H54 (cell line): ENCODE results near the gene TNK2.
"Not testable (repeated sequence)": the region's sequence is repeated elsewhere in the genome, so short reads cannot be mapped to it uniquely, and the experiment has no call there.

Source experiments
- DNase-seq: peaks from one replicate; pipeline ENCODE4 v3.0.0; 2011; ENCODE audit warnings: low spot score, mixed read lengths; ENCODE audit not compliant: insufficient read length
- FAIRE-seq: peaks from 3 replicates; lab custom pipeline; 2011; peaks lifted over from hg19 to GRCh38; lab: Jason Lieb, UNC
- POLR2A ChIP-seq: IDR thresholded peaks from 2 replicates; pipeline ENCODE4 v1.6.1; 2011; ENCODE audit warnings: low read depth, mild to moderate bottlenecking, low read length

TNK2 gene

DNA sequence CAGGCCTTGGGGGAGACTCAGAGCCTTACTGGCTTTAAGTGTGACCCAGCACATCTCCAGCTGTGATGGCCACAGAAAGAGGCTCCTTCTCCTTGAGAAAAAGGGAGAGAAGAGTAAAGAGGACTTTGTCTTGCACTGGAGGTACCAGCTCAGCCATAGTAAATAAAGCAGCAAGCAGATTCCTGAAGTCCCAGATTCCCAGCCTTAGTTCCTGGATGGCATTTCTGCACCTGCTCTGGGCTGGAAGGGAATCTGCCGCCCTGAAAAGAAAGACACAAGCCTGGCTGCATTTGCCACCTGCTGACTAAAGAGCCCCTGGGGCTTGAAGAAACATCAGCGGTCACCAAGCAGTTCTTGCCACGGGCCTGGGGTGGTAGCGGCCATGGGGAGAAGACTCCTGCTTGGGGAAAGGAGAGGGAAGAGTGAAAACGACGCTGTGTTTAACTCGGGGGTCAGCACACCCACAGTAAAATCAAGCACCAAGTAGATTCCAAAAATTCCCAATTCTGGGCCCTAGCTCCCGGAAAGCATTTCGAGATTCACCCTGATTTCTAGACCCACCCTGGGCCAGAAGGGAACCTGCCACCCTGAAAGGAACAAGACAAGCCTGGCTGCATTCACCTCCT lies 24.2 kb upstream of the TNK2 start:
- no peak for FAIRE-seq
- DNase-seq = no peak
- no peak for TF ChIP-seq POLR2A

DNA sequence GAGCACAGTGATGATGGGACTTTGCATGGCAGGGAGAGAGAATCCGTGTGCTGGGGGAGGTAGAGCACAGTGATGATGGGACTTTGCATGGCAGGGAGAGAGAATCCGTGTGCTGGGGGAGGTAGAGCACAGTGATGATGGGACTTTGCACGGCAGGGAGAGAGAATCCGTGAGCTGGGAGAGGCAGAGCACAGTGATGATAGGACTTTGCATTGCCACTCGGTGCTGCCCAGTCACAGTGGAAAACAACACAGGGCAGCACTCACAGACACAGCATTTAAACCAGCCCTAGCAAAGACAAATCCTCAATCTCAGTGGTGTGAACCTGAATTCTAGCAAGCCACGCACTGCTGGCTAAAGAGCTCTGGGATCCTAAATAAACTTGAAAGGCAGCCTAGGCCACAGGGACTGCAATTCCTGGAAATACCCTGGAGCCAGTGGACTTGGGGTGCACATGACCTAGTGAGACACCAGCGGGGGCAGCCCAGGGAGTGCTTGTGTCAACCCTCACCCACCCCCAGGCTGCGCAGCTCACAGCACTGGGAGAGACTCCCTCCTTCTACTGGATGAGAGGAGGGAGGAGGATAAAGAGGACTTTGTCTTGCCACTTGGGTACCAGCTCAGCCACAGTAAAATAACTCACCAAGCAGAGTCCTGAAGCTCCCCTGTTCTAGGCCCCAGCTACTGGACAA lies 23.4 kb upstream of the TNK2 start:
- FAIRE-seq (no peak), DNase-seq (no peak)
- no peak for TF ChIP-seq POLR2A

DNA sequence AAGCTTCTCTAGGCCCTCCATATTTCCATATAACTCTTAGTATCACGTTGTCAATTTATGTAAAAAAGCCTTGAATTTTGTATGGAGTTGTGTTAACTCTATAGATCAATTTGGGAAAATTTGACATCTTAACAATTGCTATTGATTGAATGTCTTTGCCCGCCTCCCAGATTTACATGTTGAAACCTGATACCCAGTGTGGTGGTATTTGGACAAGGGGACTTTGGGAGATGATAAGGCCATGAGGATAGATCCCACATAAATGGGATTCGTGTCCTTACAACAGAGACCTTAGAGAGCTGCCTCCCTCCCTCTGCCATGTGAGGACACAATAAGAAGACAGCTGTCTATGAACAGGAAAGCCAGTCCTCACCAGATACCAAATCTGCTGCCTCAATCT lies 21.1 kb upstream of the TNK2 start:
- no peak for FAIRE-seq

DNA sequence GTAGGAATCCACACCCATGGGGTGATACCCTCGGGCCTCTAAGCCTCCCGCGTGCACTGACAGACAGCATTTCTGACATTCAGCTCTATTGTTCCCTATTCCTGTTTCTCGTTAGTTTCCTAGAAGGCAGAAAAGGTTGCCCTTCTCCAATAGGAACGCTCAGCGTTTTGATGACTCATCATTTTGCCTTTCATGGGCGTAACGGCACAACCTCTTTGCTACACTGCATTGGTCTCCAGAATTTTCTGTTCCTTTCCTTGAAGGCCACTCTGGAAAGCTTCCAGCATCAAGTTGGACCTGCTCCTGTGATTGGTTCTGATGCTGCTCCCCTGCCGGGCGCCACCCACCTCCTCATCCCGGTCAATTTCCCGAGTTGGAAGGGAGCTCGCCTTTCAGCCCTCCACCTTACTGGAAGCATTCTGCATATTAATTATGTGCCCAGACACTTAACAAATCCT lies 13.0 kb upstream of the TNK2 start:
- TF ChIP-seq POLR2A = no peak
- FAIRE-seq = peak; percentile 27

More for the DNA sequence above, 21.1 kb upstream of the TNK2 start:
- TF ChIP-seq POLR2A = no peak
- no peak for DNase-seq

DNA sequence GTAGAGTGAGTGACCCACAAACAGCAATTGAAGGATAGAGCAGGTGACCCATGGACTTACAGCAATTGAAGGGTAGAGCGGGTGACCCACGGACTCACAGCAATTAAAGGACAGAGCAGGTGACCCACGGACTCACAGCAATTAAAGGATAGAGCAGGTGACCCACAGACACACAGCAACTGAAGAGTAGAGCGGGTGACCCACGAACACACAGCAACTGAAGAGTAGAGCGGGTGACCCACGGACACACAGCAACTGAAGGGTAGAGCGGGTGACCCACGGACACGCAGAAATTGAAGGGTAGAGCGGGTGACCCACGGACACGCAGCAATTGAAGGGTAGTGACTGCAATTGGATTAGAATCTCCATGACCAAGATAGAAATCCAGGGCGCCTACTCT lies 9.8 kb upstream of the TNK2 start:
- TF ChIP-seq POLR2A = no peak
- DNase-seq = no peak
- no peak for FAIRE-seq

More for the DNA sequence above, 13.0 kb upstream of the TNK2 start:
- no peak for DNase-seq

DNA sequence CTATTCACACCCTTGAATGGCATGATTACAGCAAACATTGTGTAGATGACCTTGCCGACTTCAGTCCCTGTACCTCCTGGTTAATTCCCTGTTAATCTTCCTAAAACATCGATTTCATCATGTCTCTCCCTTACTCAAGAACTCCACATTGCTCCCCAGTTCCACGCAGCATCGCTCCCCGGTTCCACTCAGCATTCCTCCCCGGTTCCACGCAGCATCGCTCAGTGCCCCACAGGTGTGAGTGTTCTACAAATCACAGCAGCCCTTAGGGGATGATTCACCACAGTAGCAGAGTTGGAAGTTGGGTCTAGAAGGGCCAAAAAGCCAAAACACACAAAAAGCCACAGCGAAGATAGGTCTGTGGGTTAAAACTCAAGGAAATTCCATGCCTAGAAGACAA lies 8.6 kb upstream of the TNK2 start:
- DNase-seq (no peak), FAIRE-seq (no peak)
- TF ChIP-seq POLR2A = no peak

DNA sequence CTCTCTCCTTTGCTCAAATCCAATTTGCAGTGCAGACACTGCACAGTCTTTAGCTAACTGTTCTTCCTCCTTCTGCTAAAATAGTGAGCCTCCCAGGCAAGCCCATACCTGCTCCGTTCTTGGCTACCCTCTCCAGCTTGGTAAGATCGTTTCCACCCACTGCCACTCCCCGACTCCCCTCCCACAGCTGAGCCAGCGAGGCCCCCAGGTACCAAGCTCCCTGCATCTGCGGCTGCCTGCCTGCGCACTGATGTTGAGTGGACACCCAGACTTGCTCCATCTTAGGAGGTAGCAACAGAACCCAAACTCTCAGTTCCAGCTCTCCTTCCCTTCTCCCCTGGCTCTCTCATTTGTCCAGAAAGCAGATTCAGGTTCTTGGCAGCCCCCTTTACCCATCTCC lies 7.9 kb upstream of the TNK2 start:
- no peak for TF ChIP-seq POLR2A
- FAIRE-seq (no peak), DNase-seq (no peak)

DNA sequence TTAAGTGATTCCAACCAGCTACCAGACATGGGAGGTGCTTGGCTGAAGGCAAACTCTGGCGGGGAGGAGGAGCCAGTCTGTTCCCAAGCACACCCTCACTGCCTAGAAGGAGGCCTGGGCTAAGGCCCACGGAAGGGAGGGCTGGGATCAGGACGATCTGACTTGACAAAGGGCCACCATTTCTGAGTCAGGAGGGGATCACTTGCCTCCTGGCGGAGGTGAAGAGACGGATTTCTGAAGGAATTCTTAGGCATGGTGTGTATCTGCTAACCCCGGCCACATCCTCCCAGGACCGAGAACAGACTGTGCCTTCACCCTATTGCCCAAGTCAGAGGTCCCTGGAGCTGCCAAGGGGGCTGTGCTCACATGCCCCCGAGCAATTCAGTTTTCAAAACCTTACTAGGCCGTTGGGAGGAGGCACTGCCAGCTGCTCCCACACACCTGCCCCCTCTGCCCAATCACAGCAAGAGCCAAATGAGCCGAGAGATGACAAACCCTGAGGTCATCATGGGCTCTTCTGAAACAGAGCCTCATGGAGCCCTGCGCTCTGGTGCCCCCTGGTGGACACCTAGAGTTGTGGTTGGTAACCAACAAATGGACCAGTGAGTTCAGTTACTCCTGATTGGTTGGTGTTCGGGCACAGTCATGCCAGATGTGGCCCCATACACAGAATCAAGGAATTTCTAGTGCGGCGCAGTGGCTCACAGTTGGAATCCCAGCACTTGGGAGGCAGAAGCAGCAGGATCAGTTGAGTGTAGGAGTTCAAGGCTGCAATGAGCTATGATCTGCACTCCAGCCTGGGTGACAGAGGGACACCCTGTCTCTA lies 6.5 kb upstream of the TNK2 start:
- DNase-seq (peak; percentile 98), FAIRE-seq (peak; percentile 96)
- no peak for TF ChIP-seq POLR2A

DNA sequence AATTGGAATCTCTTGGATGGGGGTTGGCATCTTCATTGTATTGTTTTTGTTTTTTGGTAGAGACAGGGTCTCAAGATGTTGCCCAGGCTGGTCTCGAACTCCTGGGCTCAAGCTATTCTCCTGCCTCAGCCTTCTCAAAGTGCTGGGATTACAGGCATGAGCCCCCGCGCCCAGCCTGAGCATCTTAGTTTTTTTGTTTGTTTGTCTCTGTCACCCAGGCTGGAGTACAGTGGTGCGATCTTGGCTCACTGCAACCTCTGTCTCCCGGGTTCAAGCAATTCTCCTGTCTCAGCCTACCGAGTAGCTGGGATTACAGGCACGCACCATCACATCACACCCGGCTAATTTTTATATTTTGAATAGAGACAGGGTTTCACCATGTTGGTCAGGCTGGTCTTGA lies 5.8 kb upstream of the TNK2 start:
- not testable (repeated sequence) for FAIRE-seq, DNase-seq

DNA sequence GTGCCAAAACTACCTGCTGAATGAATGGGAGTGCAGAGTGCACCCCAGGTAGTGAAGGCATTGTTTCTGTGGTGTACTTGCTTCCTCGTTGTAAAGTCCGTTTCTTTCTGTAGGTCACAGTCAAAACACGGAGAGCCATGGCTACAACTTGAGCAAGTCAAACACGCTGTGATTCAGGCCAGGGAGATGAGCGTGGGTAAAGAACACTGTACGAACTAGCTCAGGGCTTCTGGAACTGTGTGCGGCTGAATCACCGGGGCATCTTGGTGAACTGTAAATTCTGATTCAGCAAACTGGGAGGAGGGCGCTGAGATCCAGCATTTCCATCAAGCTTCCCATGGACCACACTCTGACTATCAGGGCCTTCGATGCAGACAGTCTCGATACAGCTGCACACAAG lies 5.0 kb upstream of the TNK2 start:
- no peak for DNase-seq
- no peak for FAIRE-seq

DNA sequence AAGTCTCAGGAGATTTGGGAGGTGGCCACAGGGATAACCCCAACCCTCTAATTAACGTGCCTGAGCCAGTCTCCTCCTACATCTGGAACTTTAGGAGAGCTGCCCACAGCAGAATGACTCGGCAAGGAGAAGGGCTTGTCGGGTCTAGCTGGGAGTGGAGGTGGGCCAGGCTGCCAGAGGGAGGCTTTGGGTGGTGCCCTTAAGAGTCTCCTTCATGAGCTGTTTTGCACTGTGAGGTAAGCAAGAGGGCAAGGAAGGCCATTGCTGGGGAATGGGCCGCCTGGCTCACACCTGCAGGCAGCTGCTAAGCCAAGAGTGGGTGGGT lies 3.6 kb upstream of the TNK2 start:
- DNase-seq = no peak
- no peak for FAIRE-seq
- TF ChIP-seq POLR2A = no peak

More for the DNA sequence above, 5.0 kb upstream of the TNK2 start:
- no peak for TF ChIP-seq POLR2A

DNA sequence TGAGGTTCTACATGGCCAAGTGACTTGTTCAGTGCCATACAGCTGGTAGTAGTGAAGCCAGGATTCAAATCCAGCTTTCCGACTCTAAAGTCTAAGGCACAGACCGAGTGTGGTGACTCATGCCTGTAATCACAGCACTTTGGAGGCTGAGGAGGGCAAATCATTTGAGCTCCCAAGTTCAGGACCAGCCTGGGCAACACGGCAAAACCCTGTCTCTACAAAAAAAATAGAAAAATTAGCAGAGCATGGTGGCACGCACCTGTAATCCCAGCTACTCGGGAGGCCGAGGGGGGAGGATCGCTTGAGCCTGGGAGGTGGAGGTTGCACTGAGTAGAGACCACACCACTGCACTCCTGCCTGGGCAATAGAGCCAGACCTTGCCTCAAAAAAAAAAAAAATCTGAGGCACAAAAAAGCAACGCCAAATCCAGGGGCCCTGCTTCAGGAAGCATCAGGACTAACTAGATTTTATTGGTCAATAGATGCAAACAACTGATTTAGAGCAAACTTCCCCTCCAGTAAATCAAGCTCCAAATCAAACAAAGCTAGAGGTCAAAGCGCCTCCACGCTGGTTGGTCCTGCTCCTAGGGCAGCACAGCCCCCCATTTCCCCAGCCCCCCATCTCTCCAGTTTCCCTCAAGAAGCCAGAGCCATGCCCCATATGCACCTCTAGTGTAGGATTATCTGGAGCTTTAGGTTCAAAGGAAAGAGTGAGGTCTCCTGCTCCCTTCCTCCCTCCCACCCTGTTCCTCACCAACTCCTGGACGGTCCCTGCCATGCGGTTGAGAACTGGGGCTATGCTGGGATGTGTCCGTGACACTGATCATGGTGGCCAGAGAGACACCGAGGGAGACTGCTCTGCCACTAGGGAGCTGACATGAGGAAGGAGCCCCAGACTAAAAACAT lies 2.9 kb upstream of the TNK2 start:
- TF ChIP-seq POLR2A = no peak
- no peak for DNase-seq
- FAIRE-seq = peak; percentile 20

DNA sequence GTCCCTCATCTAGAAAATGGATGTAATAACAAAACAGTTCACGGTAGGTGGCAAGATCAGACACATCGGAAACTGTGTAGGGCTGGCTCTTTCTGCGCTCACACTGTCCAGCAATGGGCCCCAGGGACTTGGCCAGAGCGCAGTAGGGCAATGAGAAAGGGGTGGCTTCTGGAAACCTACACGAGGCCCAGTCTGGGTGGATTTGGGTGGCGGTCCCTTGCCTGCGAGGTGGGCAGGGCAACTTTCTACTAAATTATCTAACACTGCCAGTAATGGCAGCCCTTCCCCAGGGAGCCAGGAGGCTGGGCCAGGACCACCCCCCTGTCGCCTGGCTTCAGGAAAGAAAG lies 2.1 kb upstream of the TNK2 start:
- no peak for TF ChIP-seq POLR2A
- no peak for FAIRE-seq
- DNase-seq = no peak
